Measurements from ENCODE around the gene KANK4.

KANK4 gene

DNA sequence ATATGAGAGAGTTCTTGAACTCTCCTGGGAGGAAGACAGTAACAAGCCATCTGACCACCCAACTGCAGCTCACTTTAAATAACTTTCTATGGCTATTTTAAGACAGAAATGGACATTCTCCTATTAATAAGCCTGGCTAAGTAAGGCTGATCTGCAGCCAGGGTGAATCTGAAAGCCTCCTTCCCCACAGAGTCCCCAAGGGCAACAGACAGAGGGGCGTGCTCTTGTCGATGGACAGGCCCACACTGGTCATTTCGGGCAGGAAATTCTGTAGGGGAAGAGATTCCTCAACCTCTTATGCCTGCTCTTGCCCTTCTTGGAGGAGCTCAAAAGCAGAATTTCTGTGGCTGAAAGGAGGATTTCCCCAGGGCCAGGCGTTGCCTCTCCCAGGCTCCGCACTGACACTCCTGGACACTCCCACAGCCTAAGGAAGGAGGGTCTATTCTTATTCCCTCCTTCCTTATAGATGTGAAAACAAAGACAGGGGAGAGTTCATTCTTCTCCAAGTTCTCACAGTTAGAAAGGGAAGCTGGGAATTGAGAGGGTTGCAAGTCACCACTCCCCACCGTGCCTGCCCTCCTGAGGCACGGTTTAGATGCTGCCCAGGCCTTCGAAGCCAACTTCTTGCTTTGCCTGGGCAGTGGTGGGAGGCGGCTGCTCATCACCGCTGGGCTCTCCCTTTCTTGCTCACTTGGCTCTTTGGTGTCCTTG is 17.9 kb upstream of the KANK4 start:
- no peak for DNase-seq

- no peak for DNase-seq
Measured at GRCh38 chr1:62336638-62336994, 17.4 kb upstream of the KANK4 start.

DNA sequence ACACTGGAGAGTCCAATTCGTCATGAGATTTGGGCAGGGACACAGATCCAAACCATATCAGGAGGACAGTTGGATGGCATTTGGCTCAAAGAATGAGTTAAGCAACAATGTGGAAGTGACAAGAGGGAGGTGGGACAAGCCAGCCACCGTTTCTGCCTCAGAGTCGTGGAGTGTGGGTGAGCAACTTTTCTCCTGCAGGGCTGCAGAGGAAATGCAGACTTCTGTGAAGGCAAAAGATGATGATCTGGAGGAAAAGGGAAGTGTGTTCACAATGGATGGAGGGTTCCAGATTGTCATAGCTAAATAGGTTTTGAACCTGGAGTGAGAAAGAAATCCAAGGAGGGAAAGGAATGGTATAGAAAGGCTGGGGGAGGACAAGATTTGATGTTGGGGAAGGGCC is 16.4 kb upstream of the KANK4 start:
- DNase-seq = no peak

DNA sequence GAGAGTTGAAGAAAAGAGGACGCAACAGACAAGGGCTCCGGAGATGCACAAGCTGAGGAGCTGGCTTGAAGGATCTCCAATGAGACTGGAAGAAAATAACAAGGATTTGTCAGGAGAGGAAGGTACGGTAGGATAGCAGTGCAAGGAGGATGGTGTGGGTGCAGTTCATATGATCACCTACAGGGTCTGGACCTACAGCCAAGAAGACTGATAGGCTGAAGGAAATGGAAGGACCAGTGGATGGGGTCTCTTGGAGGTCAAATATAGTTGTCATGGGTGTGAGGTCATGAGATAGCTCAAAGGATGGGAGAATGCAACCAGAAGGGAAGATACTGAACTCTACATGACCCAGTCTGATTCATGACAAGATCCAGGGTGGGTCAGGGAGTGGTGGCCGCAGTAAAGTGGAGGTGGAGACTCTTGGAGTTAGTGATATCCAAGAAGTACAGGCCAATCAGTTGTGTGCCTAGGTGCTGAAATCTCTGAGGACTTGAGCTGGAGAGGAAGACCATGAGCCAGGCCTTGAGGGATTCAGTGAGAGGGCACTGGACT is 15.3 kb upstream of the KANK4 start:
- no peak for DNase-seq

- DNase-seq = no peak
Measured at GRCh38 chr1:62333441-62333840, 14.2 kb upstream of the KANK4 start.

- no peak for DNase-seq
Measured at GRCh38 chr1:62327360-62328055, 8.3 kb upstream of the KANK4 start.

GRCh38 chr1:62325681-62326080 is 6.4 kb upstream of the KANK4 start:
- DNase-seq = no peak

GRCh38 chr1:62325081-62325480 is 5.8 kb upstream of the KANK4 start:
- no peak for DNase-seq

DNA sequence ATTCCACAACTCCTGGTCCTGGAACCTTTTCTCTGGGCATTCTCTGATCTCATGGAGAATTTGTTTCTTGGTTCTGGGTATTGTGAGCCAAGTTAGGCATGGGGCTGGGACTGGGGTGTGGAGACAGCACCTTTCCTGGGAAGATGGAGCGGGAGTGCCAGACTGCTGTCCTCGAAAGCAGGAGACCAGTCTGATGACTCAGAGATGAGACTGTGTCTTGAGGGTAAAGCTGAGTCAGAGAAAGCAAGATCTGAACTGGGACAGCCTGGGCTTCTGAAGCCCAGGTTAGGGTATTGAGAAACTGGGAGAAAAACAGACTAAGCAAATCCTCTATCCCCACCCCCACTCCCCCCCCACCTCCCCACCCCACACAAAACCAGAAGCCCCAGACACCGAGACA is 2.2 kb upstream of the KANK4 start:
- DNase-seq = no peak

- DNase-seq = no peak
Measured at GRCh38 chr1:62318320-62318755, 896 bp downstream of the KANK4 start.

DNA sequence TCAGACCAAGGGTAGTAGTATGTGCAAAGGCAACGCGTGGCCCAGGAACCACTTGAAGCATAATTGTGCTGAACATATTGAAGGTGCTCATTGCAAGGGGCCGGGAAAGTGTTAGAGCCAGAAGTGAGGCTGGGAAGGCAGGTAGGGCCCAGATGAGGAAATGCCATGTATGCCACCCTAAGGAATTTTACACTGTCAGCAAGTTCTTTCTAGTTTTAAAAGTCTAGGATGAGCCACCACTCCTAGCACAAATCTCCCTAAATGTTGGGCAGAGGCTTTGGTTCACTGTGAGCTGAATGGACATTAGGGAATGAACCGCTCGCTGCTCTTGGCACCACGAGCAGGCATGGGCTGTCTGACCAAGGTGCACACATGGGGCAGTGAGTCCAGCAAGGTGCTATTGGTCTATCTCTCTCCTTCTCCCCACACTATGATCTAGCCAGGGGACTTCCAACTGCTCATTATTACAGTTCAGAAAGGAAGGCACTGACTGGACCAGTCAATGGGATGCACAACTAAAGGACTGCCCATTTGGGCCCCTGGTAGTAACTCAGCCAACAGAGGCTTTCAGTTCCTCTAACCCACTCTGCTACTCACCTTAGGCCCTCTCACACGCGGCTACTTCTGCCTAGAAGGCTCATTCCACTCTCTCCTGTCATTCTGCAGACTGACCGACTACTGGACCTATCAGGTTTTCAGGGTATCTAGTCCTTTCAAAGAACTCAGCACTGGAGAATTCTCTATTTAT is 2.0 kb downstream of the KANK4 start:
- DNase-seq = no peak

DNA sequence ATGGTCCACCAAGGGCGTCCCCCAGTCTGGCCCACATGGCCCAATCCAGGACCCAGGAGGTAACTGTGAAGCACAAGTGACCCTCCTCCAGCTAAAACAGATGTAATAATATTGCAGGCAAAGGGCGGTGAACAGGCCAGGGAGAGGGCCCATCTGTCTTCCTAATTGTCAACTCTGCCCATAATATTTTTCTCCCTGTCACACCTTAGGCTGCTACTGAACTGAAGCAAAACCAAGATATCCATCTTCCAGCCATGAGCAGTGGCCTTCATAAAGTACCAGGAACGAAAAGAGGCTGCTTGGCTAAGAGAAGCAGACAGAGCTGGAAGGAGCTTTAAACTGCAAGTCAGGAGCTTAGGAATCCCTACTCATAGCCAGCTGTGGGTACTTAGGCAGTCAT is 3.1 kb downstream of the KANK4 start:
- DNase-seq = no peak

DNA sequence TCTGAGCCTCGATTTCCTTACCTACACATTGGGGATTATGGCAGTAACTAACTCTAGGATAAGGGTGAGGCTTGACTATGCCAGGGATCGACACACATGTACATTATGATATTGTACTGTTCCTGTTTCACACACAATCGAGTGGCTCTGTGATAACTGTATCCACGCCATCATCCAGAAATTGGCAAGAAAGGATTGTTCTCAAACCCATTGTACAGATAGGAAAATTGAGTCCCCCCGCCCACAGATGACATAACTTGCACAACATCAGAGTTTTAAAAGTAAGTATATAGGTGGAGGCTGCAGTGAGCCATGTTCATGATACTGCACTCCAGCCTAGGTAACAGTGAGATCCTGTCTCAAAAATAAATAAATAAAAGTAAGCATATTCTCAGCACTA is 3.8 kb downstream of the KANK4 start:
- DNase-seq = no peak

DNA sequence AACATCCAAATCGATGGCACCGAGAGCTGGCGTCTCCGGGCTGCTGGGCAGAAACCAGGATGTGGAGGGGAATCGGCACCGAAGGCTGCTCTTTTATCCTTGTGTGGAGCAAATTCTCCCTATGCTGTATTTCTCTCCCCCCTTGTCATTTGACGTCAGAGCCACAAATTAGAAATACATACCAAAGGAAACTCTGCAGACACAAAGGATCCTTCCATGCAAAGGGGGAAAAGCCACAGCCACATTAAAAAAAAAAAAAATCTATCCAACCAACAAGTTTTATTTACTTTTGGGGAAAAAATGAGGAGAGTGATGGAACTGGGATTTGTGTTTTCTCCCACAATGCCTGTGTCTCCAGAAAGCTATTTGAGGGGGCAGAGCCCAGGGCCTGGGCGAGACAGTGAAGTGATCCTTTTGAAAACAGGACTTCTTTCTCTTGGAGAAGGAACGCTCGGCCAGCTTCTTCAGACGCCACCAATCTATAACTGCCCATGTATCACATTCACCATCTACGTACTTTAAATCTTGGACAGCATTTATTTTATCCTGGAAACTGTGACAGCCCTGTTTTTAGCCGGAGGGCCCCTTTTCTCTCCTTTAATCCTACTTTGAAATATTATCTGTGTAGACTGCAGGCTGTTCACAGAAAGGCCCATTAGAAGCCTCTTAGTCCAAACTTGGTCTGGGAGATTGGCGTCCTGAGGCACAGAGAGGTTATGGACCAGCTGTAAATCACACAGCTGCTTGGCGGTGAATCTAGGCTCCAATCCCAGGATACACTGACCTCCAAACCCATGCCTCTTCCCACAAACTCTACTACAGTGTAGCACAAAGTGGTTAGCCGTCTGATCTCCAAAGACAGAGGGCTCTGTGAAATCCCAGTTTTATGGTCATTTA is 4.5 kb downstream of the KANK4 start:
- no peak for DNase-seq

DNA sequence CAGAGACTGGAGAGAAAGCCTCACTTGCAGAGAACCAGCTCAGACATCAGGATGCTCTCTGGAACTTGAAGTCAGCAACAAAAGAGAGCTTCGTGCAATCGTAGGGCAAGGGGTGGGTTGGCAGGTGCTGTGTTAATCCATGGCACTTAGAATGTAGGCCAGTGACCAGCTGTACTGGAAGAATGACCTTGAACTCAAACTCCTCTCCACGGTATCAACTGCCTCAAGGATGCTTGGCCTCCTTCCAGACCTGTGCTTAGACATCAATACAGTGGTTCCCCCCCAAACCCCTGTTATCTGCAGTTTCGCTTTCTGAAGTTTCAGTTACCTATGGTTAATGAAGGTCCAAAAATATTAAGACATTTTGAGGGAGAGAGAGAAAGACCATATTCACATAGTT is 6.5 kb downstream of the KANK4 start:
- no peak for DNase-seq

DNA sequence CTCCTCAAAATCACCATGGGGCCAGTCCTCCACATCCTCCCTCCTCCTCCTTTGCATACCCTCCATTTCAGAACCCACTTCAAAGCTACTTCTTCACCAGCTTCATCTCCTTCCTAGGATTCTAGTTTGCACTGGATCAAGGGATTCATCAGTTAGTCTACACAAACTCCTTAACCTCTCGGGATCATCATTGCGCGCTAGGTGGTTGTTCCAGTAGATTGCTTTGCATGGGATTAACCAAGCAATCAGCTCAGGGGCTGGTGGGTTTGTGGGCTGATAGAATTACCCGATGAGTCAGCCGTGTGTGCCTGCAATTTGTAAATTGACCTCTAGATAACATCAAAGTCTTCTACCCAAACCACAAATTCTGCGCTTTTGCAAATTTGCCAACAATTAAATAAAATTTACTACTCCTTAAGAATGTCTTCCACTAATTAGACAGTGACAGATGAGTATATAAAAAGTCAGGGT is 7.7 kb downstream of the KANK4 start:
- DNase-seq = no peak

DNA sequence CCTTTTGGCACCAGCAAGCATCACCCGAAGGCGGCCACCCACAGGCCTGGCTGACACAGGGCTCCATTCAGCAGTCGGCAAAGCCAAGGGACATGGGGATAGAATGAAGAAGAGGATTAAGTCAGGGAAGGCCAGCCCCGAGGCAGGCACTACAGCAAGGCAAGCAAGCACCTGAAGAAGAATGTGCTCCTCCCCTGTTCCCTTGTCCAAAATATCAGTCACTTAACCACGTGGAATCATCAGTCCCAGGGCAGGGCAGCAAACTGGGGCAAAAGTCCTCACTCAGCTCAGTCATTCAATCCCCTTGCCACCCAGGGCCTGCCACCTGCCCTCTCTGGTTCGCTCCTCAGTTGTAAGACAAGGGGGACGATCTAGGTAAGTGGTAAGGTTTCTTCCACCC is 9.3 kb downstream of the KANK4 start:
- DNase-seq = no peak

- no peak for DNase-seq
Measured at GRCh38 chr1:62308606-62309005, 10.6 kb downstream of the KANK4 start.

GRCh38 chr1:62307895-62308492 is 11.2 kb downstream of the KANK4 start:
- no peak for DNase-seq

GRCh38 chr1:62307446-62307845 is 11.8 kb downstream of the KANK4 start:
- DNase-seq = no peak

GRCh38 chr1:62306065-62306464 is 13.2 kb downstream of the KANK4 start:
- no peak for DNase-seq

- DNase-seq = no peak
Measured at GRCh38 chr1:62304975-62305374, 14.3 kb downstream of the KANK4 start.

All from NCI-H1048 (cell line).